ENCODE data around the gene CD82. TPM values are rescaled to one million over a fixed set of nuclear protein-coding genes. Genes with fewer than 3 reads are reported as not detected.

CD82 gene, protein sequence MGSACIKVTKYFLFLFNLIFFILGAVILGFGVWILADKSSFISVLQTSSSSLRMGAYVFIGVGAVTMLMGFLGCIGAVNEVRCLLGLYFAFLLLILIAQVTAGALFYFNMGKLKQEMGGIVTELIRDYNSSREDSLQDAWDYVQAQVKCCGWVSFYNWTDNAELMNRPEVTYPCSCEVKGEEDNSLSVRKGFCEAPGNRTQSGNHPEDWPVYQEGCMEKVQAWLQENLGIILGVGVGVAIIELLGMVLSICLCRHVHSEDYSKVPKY
- 10 to 100 TPM; 21.6 to 28.9 TPM for total RNA-seq
- polyA plus RNA-seq (ENCODE audit: insufficient read length in 2 of 2), result 10 to 100 TPM; 51.6 to 54.4 TPM
- long read RNA-seq, donor 1, transcript CD82-201 (10 exons, 2,289 nt), result major isoform, 17 of 17 reads
- long read RNA-seq, donor 1, partial matches to known transcripts, result 0 of 17 reads
- long read RNA-seq, donor 1, other reads (novel, unspliced or antisense), result 0 of 17 reads
- long read RNA-seq, donor 2, transcript CD82-201 (10 exons, 2,289 nt), result major isoform, 8 of 8 reads
- long read RNA-seq, donor 2, partial matches to known transcripts, result 0 of 8 reads
- long read RNA-seq, donor 2, other reads (novel, unspliced or antisense), result 0 of 8 reads
- long read RNA-seq, donor 3, transcript CD82-201 (10 exons, 2,289 nt), result major isoform, 6 of 14 reads
- long read RNA-seq, donor 3, partial matches to known transcripts, result 8 of 14 reads
- long read RNA-seq, donor 3, other reads (novel, unspliced or antisense), result 0 of 14 reads
- long read RNA-seq, donor 4, transcript CD82-201 (10 exons, 2,289 nt), result major isoform, 21 of 21 reads
- long read RNA-seq, donor 4, partial matches to known transcripts, result 0 of 21 reads
- long read RNA-seq, donor 4, other reads (novel, unspliced or antisense), result 0 of 21 reads

DNA sequence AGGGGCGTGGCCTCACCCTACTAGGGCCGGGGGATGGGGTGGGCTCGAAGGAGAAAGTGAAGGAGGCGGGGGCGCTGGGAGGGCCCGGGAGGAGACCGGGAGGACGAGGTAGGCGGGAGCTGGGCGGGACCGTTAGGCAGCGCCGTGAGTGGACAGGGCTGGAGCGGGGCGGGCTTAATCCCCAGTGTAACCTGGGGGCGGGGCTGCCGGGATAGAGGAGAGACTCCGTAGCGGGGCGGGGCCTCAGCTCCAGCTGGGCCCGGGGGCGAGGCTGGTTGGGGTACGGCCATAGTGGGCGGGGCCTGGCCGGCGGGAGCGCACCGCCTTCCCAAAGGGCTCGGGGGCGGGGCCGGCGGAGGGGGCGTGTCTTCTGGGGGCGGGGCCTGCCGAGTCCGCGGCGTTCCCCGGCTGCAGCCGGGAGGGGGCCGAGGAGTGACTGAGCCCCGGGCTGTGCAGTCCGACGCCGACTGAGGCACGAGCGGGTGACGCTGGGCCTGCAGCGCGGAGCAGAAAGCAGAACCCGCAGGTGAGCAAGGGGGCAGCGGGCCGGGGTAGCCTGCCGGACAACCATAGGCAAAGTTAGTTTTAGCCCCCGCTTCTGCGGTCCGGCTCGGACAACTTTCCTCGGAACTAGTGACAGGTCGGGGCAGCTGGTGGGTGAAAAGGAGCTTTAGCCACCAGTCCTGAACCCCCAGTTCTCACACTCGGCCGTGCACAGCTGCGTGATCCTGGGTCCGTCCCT lies at the start of gene CD82:
Gene CD82 (plus strand): TSS at position 453 of the 742 bp plus-strand sequence. CDS start 29,000 bp downstream, outside the sequence.
- Histone ChIP-seq H3K27ac (ENCODE audit: low read depth, low read length) (peak within 1 kb of the TSS; percentile 98), H3K9me3 (ENCODE audit: control insufficient read depth, insufficient read depth, low read length) (no peaks in the 10 kb centered on the region), H3K27me3 (ENCODE audit: control insufficient read depth, insufficient read depth, low read length) (no peaks in the 10 kb centered on the region), H3K4me3 (ENCODE audit: low read depth, low read length) (peak within 1 kb of the TSS; percentile 77), H3K36me3 (ENCODE audit: control insufficient read depth, insufficient read depth, low read length) (no peaks in the 10 kb centered on the region), H3K4me1 (ENCODE audit: control insufficient read depth, insufficient read depth, low read length) (peaks cover 49% of the 10 kb centered on the region)
- DNase-seq (ENCODE audit: low read depth in 4 of 6, low spot score in 6 of 6), result peak; percentile 83 to 99 (median 94)
- under 1% methylated on average over 64 of the region's 64 CpGs for WGBS (ENCODE audit: insufficient coverage)

DNA sequence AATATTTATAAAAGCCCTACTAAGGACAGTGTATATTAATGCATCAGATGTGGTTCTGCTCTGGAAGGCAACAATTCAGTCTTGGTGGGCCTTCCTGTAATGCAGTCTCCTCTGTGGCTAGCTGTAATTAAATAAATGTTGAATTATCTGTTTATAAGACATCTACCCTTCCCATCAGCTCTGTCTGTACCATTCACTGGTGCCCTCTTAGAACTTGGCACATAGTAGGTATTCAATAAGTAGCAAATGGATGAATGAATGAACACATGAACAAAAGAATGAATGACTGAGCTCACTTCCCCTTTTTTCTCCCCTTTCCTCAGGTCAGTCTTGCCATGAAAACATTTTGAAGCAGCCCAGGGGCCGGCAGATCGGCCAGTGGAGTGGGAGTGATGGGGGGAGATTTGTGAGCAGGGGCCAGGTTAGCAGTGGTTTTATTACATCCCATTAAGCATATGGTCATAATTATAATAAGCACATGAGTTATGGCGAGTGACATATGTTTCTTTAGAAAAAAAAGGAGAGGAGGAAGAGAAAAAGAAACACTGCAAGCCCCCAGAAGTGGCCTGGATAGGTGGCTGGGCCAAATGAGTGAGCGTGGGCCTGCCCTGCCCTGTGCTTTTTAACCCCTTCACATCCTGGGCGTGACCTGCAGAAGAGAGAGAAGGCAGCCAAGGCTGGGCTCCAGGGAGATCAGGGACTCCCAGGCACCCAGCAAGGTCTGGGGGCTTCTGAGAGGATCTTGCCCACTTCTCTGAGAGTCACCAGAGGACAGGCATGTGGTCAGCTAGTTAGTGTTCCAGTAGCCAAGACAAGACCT lies 48.6 kb upstream of the CD82 start:
- peaks cover 15% of the 10 kb centered on the region for H3K4me1 ChIP-seq (ENCODE audit: control insufficient read depth, insufficient read depth, low read length)
- H3K27me3 ChIP-seq (ENCODE audit: control insufficient read depth, insufficient read depth, low read length), result peaks cover 12% of the 10 kb centered on the region
- no peak for DNase-seq (ENCODE audit: low read depth in 4 of 6, low spot score in 6 of 6)
- H3K36me3 ChIP-seq (ENCODE audit: control insufficient read depth, insufficient read depth, low read length), result no peaks in the 10 kb centered on the region
- no peaks in the 10 kb centered on the region for H3K9me3 ChIP-seq (ENCODE audit: control insufficient read depth, insufficient read depth, low read length)
- 41% methylated on average over 2 of the region's 5 CpGs for WGBS (ENCODE audit: insufficient coverage)
- H3K27ac ChIP-seq (ENCODE audit: low read depth, low read length), result no peak overlapping the region
- no peak overlapping the region for H3K4me3 ChIP-seq (ENCODE audit: low read depth, low read length)

- no peak for DNase-seq (ENCODE audit: low read depth in 4 of 6, low spot score in 6 of 6)
- no peak overlapping the region for H3K27ac ChIP-seq (ENCODE audit: low read depth, low read length)
- WGBS (ENCODE audit: insufficient coverage), result 94% methylated on average over 2 of the region's 2 CpGs
- no peaks in the 10 kb centered on the region for H3K36me3 ChIP-seq (ENCODE audit: control insufficient read depth, insufficient read depth, low read length)
- H3K27me3 ChIP-seq (ENCODE audit: control insufficient read depth, insufficient read depth, low read length), result peaks cover 12% of the 10 kb centered on the region
- no peaks in the 10 kb centered on the region for H3K9me3 ChIP-seq (ENCODE audit: control insufficient read depth, insufficient read depth, low read length)
- H3K4me1 ChIP-seq (ENCODE audit: control insufficient read depth, insufficient read depth, low read length), result peaks cover 15% of the 10 kb centered on the region
- H3K4me3 ChIP-seq (ENCODE audit: low read depth, low read length), result no peak overlapping the region
These were observed 47.9 kb upstream of the CD82 start for GRCh38 chr11:44517541-44517940.

DNA sequence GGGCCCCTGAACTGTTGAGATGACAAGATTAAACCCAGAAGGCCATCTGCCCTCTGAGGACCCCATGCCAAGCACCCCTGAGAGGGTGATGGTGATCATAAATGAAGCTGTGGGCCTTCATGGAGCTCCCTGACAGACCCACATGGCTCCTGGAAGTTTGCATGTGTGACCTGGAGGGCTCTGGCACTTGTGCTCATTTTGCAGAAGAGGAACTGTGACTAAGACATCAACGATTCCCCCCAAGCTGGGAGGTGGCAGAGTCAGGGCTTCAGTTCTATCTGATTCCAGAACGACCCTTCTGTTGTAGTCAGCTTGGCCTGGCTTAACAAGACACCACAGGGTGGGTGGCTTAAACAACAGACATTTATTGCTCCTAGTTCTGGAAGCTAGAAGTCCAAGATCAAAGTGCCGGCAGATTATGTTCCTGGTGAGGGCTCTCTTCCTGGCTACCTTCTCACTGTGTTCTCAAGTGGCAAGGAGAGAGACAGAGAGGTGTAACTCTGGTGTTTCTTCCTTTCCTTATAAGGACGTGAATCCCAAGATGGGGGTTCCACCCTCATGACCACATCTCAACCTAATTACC lies 46.4 kb upstream of the CD82 start:
- H3K27me3 ChIP-seq (ENCODE audit: control insufficient read depth, insufficient read depth, low read length), result peaks cover 12% of the 10 kb centered on the region
- WGBS (ENCODE audit: insufficient coverage), result 76% methylated on average over 2 of the region's 4 CpGs
- H3K9me3 ChIP-seq (ENCODE audit: control insufficient read depth, insufficient read depth, low read length), result no peaks in the 10 kb centered on the region
- no peaks in the 10 kb centered on the region for H3K36me3 ChIP-seq (ENCODE audit: control insufficient read depth, insufficient read depth, low read length)
- H3K4me1 ChIP-seq (ENCODE audit: control insufficient read depth, insufficient read depth, low read length), result peaks cover 12% of the 10 kb centered on the region
- no peak overlapping the region for H3K27ac ChIP-seq (ENCODE audit: low read depth, low read length)
- DNase-seq (ENCODE audit: low read depth in 4 of 6, low spot score in 6 of 6), result no peak
- no peak overlapping the region for H3K4me3 ChIP-seq (ENCODE audit: low read depth, low read length)

- H3K27me3 ChIP-seq (ENCODE audit: control insufficient read depth, insufficient read depth, low read length), result peaks cover 12% of the 10 kb centered on the region
- no peak overlapping the region for H3K27ac ChIP-seq (ENCODE audit: low read depth, low read length)
- H3K36me3 ChIP-seq (ENCODE audit: control insufficient read depth, insufficient read depth, low read length), result no peaks in the 10 kb centered on the region
- DNase-seq (ENCODE audit: low read depth in 4 of 6, low spot score in 6 of 6), result peak in 2 of 6 donors; percentile 32 to 36
- H3K4me1 ChIP-seq (ENCODE audit: control insufficient read depth, insufficient read depth, low read length), result peaks cover 20% of the 10 kb centered on the region
- H3K4me3 ChIP-seq (ENCODE audit: low read depth, low read length), result no peak overlapping the region
- H3K9me3 ChIP-seq (ENCODE audit: control insufficient read depth, insufficient read depth, low read length), result no peaks in the 10 kb centered on the region
- WGBS (ENCODE audit: insufficient coverage), result 21% methylated on average over 40 of the region's 43 CpGs
These were observed 45.3 kb upstream of the CD82 start for GRCh38 chr11:44519989-44520737.

- Histone ChIP-seq H3K4me1 (ENCODE audit: control insufficient read depth, insufficient read depth, low read length) (peaks cover 29% of the 10 kb centered on the region), H3K9me3 (ENCODE audit: control insufficient read depth, insufficient read depth, low read length) (no peaks in the 10 kb centered on the region), H3K27ac (ENCODE audit: low read depth, low read length) (no peak overlapping the region), H3K27me3 (ENCODE audit: control insufficient read depth, insufficient read depth, low read length) (peaks cover 14% of the 10 kb centered on the region), H3K36me3 (ENCODE audit: control insufficient read depth, insufficient read depth, low read length) (no peaks in the 10 kb centered on the region), H3K4me3 (ENCODE audit: low read depth, low read length) (no peak overlapping the region)
- DNase-seq (ENCODE audit: low read depth in 4 of 6, low spot score in 6 of 6), result no peak
- WGBS (ENCODE audit: insufficient coverage), result 94% methylated on average over 2 of the region's 2 CpGs
These were observed 44.3 kb upstream of the CD82 start for GRCh38 chr11:44521148-44521547.

DNA sequence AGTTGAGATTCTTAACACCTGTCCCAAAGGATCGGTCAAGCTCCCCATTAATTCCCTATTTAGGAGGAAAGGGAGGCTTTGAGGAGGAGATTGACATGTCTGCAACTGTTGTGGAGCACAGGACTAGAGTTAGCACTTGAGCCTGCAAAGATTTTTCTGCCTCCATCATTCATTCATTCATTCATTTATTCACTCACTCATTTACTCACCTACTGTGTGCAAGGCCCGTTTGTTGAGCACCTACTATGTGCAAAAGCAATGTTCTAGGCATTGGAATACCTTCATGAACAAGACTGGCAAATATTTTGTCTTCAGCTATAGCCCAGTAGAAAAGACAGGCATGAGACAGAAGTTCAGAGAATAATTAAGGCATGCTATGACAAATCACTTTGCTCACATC lies 43.2 kb upstream of the CD82 start:
- no peaks in the 10 kb centered on the region for H3K36me3 ChIP-seq (ENCODE audit: control insufficient read depth, insufficient read depth, low read length)
- H3K4me3 ChIP-seq (ENCODE audit: low read depth, low read length), result no peak overlapping the region
- H3K9me3 ChIP-seq (ENCODE audit: control insufficient read depth, insufficient read depth, low read length), result no peaks in the 10 kb centered on the region
- peaks cover 16% of the 10 kb centered on the region for H3K27me3 ChIP-seq (ENCODE audit: control insufficient read depth, insufficient read depth, low read length)
- WGBS (ENCODE audit: insufficient coverage), result 88% methylated on average over 1 of the region's 2 CpGs
- H3K27ac ChIP-seq (ENCODE audit: low read depth, low read length), result no peak overlapping the region
- H3K4me1 ChIP-seq (ENCODE audit: control insufficient read depth, insufficient read depth, low read length), result peaks cover 35% of the 10 kb centered on the region
- no peak for DNase-seq (ENCODE audit: low read depth in 4 of 6, low spot score in 6 of 6)

- Histone ChIP-seq H3K4me1 (ENCODE audit: control insufficient read depth, insufficient read depth, low read length) (peaks cover 41% of the 10 kb centered on the region), H3K4me3 (ENCODE audit: low read depth, low read length) (no peak overlapping the region), H3K27me3 (ENCODE audit: control insufficient read depth, insufficient read depth, low read length) (peaks cover 15% of the 10 kb centered on the region), H3K9me3 (ENCODE audit: control insufficient read depth, insufficient read depth, low read length) (no peaks in the 10 kb centered on the region), H3K36me3 (ENCODE audit: control insufficient read depth, insufficient read depth, low read length) (no peaks in the 10 kb centered on the region), H3K27ac (ENCODE audit: low read depth, low read length) (no peak overlapping the region)
- no peak for DNase-seq (ENCODE audit: low read depth in 4 of 6, low spot score in 6 of 6)
- 80% methylated on average over 8 of the region's 10 CpGs for WGBS (ENCODE audit: insufficient coverage)
These were observed 41.1 kb upstream of the CD82 start for GRCh38 chr11:44524346-44524745.

Data from spinal cord (tissue), 10 donors.